Tibial artery (tissue), 4 donors: ENCODE data around the gene POLR3A.
"Not testable (repeated sequence)": the region's sequence is repeated elsewhere in the genome, so short reads cannot be mapped to it uniquely, and the experiment has no call there.

Source experiments
- DNase-seq, 2 donors: peaks; one replicate each; pipeline ENCODE4 v3.0.0-alpha.2; 2019
- H3K27ac ChIP-seq, 2 donors: fragments of 200-600 bp; sonication (generic) in 1 of 2; 1 replicate in 1 of 2; 2 replicates in 1 of 2; pipeline ENCODE4 v1.5.1; 2018 to 2019; ENCODE audit warnings: mild to moderate bottlenecking in 1 of 2
- H3K27me3 ChIP-seq, 2 donors: fragments of 200-600 bp; sonication (generic) in 1 of 2; one replicate each; pipeline versions ENCODE4 v1.5.1 to v1.6.0; 2016 to 2019
- H3K36me3 ChIP-seq, 3 donors: fragments of 200-600 bp; sonication (generic) in 2 of 3; one replicate each; pipeline ENCODE4 v1.5.1; 2016 to 2019; ENCODE audit warnings: mild to moderate bottlenecking in 2 of 3
- H3K4me1 ChIP-seq, 4 donors: fragments of 200-600 bp; sonication (generic) in 2 of 4; 1 replicate in 3 of 4; 2 replicates in 1 of 4; pipeline ENCODE4 v1.5.1; 2016 to 2019
- H3K4me3 ChIP-seq, 2 donors: fragments of 200-600 bp; sonication (generic) in 1 of 2; 1 replicate in 1 of 2; 2 replicates in 1 of 2; pipeline ENCODE4 v1.5.1; 2018 to 2019; ENCODE audit warnings: mild to moderate bottlenecking in 2 of 2
- H3K9me3 ChIP-seq, 3 donors: fragments of 200-600 bp; sonication (generic) in 1 of 3; one replicate each; pipeline ENCODE4 v1.5.1; 2016 to 2019
- CTCF ChIP-seq, 2 experiments: fragments of 200-600 bp in 1 of 2; fragments of 450-650 bp in 1 of 2; IDR thresholded peaks; one replicate each; pipeline ENCODE4 v1.5.1; 2017 to 2019; ENCODE audit warnings: antibody characterized with exemption in 2 of 2, mild to moderate bottlenecking in 1 of 2, moderate library complexity in 1 of 2
- intact Hi-C: fragments of 100-400 bp; cut with DNase I; formaldehyde crosslinking; loops from one replicate; pipeline ENCODE4 v1.15.0; 2023; ENCODE audit warnings: low total_unique reads

The POLR3A gene

GRCh38 chr10:78004215-78005026 is 24.9 kb downstream of the POLR3A start:
- Histone ChIP-seq H3K9me3 (no peaks in the 10 kb centered on the region), H3K4me1 (no peaks in the 10 kb centered on the region), H3K27me3 (no peaks in the 10 kb centered on the region), H3K27ac (no peak overlapping the region), H3K4me3 (no peak overlapping the region), H3K36me3 (peaks cover 91 to 100% (median 93%) of the 10 kb centered on the region in 3 donors)
- no peak for TF ChIP-seq CTCF (IDR thresholded peaks at IDR 0.05)
- DNase-seq = no peak
- intact Hi-C loops = no loop called here

DNA sequence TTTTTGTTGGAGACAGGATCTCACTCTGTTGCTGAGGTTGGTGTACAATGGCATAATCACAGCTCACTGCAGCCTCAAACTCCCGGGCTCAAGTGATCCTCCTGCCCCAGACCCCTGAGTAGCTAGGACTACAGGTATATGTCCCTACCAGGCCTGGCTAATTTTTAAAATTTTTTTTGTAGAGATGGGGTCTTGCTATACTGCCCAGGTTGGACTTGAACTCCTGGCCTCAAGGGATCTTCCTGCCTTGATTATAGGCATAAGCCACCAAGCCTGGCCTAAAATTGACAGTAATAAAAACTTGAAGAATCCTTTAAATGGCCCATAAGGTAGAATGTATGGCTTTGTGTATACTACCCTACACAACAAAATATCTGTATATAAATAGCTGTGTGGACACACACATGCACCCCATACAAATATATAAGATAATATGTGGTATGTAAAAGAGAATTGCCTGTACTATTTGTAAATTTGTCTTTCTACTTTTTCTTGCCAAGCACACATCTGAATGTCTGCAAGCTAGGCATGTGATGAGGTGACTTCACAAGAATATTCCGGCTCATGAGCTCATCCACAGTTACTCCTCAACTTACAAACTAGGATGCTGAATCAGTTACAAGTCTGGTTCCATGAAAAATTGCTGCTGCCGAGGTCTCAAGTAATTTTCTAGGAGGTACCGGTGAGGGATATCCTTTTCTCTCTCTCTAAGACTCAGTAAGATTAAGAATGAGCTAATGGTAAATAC is 26.6 kb downstream of the POLR3A start:
- no peak overlapping the region for H3K27ac ChIP-seq
- no peaks in the 10 kb centered on the region for H3K4me1 ChIP-seq
- TF ChIP-seq CTCF (IDR thresholded peaks at IDR 0.05) = no peak
- no peaks in the 10 kb centered on the region for H3K9me3 ChIP-seq
- H3K4me3 ChIP-seq = no peak overlapping the region
- no peak for DNase-seq
- H3K36me3 ChIP-seq = peaks cover 88 to 94% (median 90%) of the 10 kb centered on the region in 3 donors
- intact Hi-C loops = no loop called here
- H3K27me3 ChIP-seq = no peaks in the 10 kb centered on the region

GRCh38 chr10:78000956-78001472 is 28.3 kb downstream of the POLR3A start:
- no peaks in the 10 kb centered on the region for H3K9me3 ChIP-seq
- H3K4me1 ChIP-seq = no peaks in the 10 kb centered on the region
- H3K4me3 ChIP-seq = no peak overlapping the region
- H3K27ac ChIP-seq = no peak overlapping the region
- intact Hi-C loops = no loop called here
- no peak for DNase-seq
- TF ChIP-seq CTCF (IDR thresholded peaks at IDR 0.05) = no peak
- H3K36me3 ChIP-seq = peaks cover 74 to 77% (median 75%) of the 10 kb centered on the region in 3 donors
- no peaks in the 10 kb centered on the region for H3K27me3 ChIP-seq

GRCh38 chr10:78000206-78000605 is 29.1 kb downstream of the POLR3A start:
- Histone ChIP-seq H3K9me3 (no peaks in the 10 kb centered on the region), H3K27me3 (no peaks in the 10 kb centered on the region), H3K36me3 (peaks cover 67 to 69% (median 68%) of the 10 kb centered on the region in 3 donors), H3K27ac (no peak overlapping the region), H3K4me3 (no peak overlapping the region), H3K4me1 (no peaks in the 10 kb centered on the region)
- intact Hi-C loops = no loop called here
- no peak for TF ChIP-seq CTCF (IDR thresholded peaks at IDR 0.05)
- no peak for DNase-seq

DNA sequence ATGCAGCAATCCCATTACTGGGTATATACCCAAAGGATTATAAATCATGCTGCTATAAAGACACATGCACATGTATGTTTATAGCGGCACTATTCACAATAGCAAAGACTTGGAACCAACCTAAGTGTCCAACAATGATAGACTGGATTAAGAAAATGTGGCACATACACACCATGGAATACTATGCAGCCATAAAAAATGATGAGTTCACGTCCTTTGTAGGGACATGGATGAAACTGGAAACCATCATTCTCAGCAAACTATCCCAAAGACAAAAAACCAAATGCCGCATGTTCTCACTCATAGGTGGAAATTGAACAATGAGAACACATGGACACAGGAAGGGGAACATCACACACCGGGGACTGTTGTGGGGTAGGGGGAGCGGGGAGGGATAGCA is 30.5 kb downstream of the POLR3A start:
- H3K9me3 ChIP-seq, H3K27me3 ChIP-seq, H3K4me3 ChIP-seq, H3K27ac ChIP-seq, DNase-seq, intact Hi-C loops, H3K4me1 ChIP-seq: not testable (repeated sequence)
- H3K36me3 ChIP-seq = peaks cover 55 to 61% (median 60%) of the 10 kb centered on the region in 3 donors

GRCh38 chr10:77993620-77994019 is 35.7 kb downstream of the POLR3A start:
- H3K36me3 ChIP-seq = peaks cover 40 to 60% (median 59%) of the 10 kb centered on the region in 3 donors
- TF ChIP-seq CTCF (IDR thresholded peaks at IDR 0.05) = no peak
- no peak for DNase-seq
- no peak overlapping the region for H3K27ac ChIP-seq
- peaks cover 0 to 7% (median 0%) of the 10 kb centered on the region in 4 donors for H3K4me1 ChIP-seq
- no peaks in the 10 kb centered on the region for H3K27me3 ChIP-seq
- no peak overlapping the region for H3K4me3 ChIP-seq
- H3K9me3 ChIP-seq = no peaks in the 10 kb centered on the region
- intact Hi-C loops = no loop called here
